Middle frontal gyrus (tissue), 1 donor: ENCODE data around the gene MAPK1.
"Not testable (repeated sequence)": the region's sequence is repeated elsewhere in the genome, so short reads cannot be mapped to it uniquely, and the experiment has no call there.

Experiments
- DNase-seq: peaks from one replicate; pipeline ENCODE4 v3.0.0-alpha.2; 2015; ENCODE audit warnings: low spot score; ENCODE audit errors: extremely low spot score

The MAPK1 gene

DNA sequence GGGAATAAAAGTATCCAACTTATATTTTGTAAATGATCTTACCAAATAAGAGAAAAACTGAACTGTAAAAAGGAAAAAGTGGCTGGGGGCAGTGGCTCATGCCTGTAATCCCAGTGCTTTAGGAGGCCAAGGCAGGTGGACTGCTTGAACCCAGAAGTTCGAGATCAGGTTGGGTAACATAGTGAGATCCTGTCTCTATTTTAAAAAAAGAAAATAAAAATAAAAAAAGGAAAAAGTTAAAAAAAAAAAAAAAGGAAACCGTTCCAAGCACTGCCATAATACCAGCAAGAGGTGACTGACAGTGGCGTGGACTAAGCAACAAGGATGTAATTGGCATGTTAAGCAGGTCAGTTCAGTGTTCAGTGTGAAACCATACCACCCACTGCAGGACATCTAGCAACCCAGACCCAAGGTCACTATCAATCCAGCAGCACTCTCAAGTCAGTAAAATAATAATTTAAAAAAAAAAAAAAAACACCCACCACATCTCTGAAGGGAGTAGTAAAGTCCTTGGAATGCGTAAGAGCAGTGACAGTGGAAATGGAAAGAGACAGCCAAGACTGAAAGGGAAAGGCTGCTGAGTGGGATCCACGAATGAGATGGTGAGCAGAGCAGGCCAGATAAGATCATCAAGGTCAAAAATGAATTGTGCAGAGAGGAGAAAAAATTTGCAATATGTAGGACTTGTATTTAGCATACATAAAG lies 43.6 kb downstream of the MAPK1 start:
- no peak for DNase-seq

DNA sequence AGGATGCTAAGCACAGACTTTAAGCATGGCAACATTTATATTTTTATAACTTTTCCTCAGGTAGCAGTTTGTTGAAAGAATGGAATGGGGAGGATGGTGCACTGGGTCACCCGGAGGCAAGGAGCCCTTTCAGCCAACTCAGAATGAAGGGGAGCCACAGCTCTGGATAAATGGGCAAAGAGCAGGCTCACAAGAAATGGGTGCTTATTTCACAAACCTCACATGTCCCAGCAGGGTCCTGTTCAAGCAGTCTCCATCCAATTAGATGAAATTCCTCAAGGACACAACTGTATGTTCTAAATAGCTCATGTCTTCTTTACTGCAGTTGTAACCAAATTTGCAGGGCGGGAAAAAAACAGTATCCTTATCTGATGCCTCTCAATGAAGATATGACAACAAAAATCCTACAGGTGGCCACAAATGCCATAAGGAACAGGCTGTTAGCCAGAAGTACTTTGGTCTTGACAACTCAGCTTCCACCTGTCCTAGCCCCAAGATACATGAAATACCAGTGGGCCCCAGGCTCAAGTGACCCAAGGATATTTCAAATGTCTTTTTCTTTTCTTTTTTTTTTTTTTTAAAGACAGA lies 48.2 kb downstream of the MAPK1 start:
- no peak for DNase-seq

DNA sequence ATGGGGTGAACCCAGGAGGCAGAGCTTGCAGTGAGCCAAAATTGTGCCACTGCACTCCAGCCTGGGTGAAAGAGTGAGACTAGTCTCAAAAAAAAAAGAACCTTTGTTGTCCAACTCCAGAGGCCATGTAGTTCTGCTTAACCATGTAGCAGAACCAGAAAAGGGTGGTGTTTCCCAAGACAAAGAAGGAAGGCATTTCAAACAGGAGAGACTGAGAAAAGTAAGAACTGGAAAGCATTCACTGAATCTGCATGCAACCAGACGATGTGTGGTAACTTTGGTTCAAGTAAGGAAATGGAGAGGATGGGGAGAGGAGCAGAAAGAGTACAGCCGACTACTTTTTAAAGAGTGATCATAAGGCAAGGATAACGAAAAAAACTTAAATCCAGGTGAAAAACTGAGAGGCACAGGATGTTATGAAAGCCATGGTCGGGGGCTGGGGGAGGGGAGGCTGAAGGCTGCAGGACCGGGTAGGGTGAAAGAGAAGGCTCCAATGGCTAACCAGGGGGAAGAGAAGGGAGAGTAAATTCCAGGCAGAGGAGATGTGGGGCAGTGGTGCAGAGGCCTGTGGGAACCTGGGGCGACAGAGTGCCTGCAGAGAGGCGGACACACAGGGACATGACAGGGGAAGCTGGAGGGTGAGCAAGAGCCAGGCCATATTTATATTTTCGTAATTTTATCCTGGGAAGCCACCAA lies 48.8 kb downstream of the MAPK1 start:
- DNase-seq, result no peak

- DNase-seq, result not testable (repeated sequence)
Measured at GRCh38 chr22:21817497-21817853, 50.0 kb downstream of the MAPK1 start.

- peak; percentile 12 for DNase-seq
Measured at GRCh38 chr22:21816787-21817496, 50.5 kb downstream of the MAPK1 start.

- no peak for DNase-seq
Measured at GRCh38 chr22:21816472-21816786, 51.0 kb downstream of the MAPK1 start.

DNA sequence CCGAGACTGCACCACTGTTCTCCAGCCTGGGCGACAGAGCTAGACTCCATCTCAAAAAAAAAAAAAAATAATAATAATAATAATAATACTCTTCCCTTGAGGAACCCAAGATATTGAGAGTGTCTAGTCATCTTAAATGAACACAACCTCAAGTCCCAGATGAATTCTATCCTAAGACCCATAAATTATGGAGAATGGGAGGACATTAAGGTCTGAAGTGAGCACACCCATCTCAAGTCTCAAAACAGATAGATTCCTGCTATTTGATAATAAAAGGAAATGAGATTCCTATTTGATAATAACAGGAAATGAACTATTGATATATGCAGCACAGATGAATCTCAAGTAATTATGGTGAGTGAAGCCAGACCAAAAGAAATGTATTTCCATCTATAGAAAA lies 51.5 kb downstream of the MAPK1 start:
- no peak for DNase-seq

DNA sequence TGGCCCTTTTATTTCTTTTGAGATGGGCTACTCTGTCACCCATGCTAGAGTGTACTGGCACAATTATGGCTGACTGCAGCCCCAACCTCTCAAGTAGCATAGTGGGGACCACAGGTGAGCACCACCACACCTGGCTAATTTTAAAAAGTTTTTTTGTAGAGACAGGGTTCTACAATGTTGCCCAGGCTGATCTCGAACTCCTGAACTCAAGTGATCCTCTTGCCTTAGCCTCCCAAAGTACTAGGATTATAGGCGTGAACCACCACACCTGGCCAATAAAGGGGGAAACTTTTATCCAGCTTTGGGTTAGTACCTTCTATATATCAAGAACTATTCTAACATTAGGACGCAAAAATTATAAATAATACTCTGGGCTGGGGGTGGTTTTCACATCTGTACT lies 52.1 kb downstream of the MAPK1 start:
- DNase-seq, result no peak

GRCh38 chr22:21811982-21812381 lies 55.5 kb downstream of the MAPK1 start:
- no peak for DNase-seq

GRCh38 chr22:21807544-21808529 lies 59.6 kb downstream of the MAPK1 start:
- DNase-seq, result no peak

DNA sequence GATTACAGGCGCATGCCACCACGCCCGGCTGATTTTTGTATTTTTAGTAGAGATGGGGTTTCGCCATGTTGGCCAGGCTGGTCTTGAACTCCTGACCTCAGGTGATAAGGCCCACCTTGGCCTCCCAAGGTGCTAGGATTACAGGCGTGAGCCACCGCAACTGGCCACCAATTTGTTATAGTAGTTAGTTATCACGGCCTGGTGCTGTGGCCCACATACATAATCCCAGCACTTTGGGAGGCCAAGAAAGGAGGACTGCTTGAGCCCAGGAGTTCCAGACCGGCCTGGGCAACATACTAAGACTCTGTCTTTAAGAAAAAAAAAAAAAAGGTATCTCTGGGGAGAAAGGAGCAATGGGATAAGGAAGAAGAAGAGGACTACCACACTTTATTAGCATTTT lies 62.1 kb downstream of the MAPK1 start:
- not testable (repeated sequence) for DNase-seq

GRCh38 chr22:21803811-21804249 lies 63.6 kb downstream of the MAPK1 start:
- no peak for DNase-seq

- DNase-seq, result no peak
Measured at GRCh38 chr22:21802673-21803072, 64.8 kb downstream of the MAPK1 start.

DNA sequence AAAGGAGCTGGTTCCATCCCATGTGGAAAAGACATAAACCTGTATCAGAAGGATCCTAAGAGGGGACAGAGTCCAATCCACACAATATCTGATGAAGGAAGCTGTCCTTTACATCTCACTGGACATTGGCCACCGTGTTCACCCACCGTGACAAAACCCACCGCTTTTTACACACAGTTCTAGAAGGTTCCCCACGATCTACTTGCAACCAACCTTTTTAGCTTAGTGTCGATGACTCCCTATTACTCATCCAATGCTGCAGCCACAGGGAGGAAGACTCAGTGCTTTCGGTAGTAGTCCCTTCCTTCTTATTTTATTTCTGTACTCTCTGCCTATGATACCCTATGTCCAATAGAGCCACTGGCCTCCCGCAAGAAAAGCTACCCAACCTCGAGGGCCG lies 65.4 kb downstream of the MAPK1 start:
- no peak for DNase-seq

- not testable (repeated sequence) for DNase-seq
Measured at GRCh38 chr22:21801304-21801644, 66.2 kb downstream of the MAPK1 start.

- no peak for DNase-seq
Measured at GRCh38 chr22:21800552-21801303, 66.7 kb downstream of the MAPK1 start.

GRCh38 chr22:21797444-21798221 lies 69.8 kb downstream of the MAPK1 start:
- DNase-seq, result no peak

GRCh38 chr22:21796863-21797262 lies 70.6 kb downstream of the MAPK1 start:
- DNase-seq, result peak; percentile 67

- DNase-seq, result no peak
Measured at GRCh38 chr22:21796231-21796630, 71.2 kb downstream of the MAPK1 start.

- not testable (repeated sequence) for DNase-seq
Measured at GRCh38 chr22:21793716-21794115, 73.7 kb downstream of the MAPK1 start.
